ENCODE measurements around the gene CELF4.

CELF4 gene

GRCh38 chr18:37254973-37255372, 310.6 kb downstream of the CELF4 start:
- DNase-seq (ENCODE audit: low read depth, low spot score), result no peak
- POLR2A ChIA-PET, result no interaction called here
- no peak overlapping the region for H3K4me3 ChIP-seq (ENCODE audit: low read depth, low read length)
- no peak for TF ChIP-seq CTCF (IDR thresholded peaks at IDR 0.05; ENCODE audit: insufficient read depth, low read length, missing control alignments)
- CTCF ChIA-PET, result no interaction called here

GRCh38 chr18:37254236-37254754, 311.3 kb downstream of the CELF4 start:
- CTCF ChIA-PET, result no interaction called here
- no peak for DNase-seq (ENCODE audit: low read depth, low spot score)
- no peak for TF ChIP-seq CTCF (IDR thresholded peaks at IDR 0.05; ENCODE audit: insufficient read depth, low read length, missing control alignments)
- POLR2A ChIA-PET, result no interaction called here
- peak overlapping the region; percentile 20; the same call in 1 of the 2 replicates for H3K4me3 ChIP-seq (ENCODE audit: low read depth, low read length)

GRCh38 chr18:37253394-37254235, 312.0 kb downstream of the CELF4 start:
- no peak for TF ChIP-seq CTCF (IDR thresholded peaks at IDR 0.05; ENCODE audit: insufficient read depth, low read length, missing control alignments)
- POLR2A ChIA-PET, result no interaction called here
- CTCF ChIA-PET, result no interaction called here
- peak overlapping the region; percentile 41 for H3K4me3 ChIP-seq (ENCODE audit: low read depth, low read length)
- no peak for DNase-seq (ENCODE audit: low read depth, low spot score)

GRCh38 chr18:37252854-37253393, 312.7 kb downstream of the CELF4 start:
- DNase-seq (ENCODE audit: low read depth, low spot score), result no peak
- POLR2A ChIA-PET, result no interaction called here
- CTCF ChIA-PET, result no interaction called here
- H3K4me3 ChIP-seq (ENCODE audit: low read depth, low read length), result no peak overlapping the region
- no peak for TF ChIP-seq CTCF (IDR thresholded peaks at IDR 0.05; ENCODE audit: insufficient read depth, low read length, missing control alignments)

GRCh38 chr18:37252342-37252741, 313.3 kb downstream of the CELF4 start:
- CTCF ChIA-PET, result no interaction called here
- DNase-seq (ENCODE audit: low read depth, low spot score), result no peak
- POLR2A ChIA-PET, result no interaction called here
- no peak overlapping the region for H3K4me3 ChIP-seq (ENCODE audit: low read depth, low read length)
- no peak for TF ChIP-seq CTCF (IDR thresholded peaks at IDR 0.05; ENCODE audit: insufficient read depth, low read length, missing control alignments)

DNA sequence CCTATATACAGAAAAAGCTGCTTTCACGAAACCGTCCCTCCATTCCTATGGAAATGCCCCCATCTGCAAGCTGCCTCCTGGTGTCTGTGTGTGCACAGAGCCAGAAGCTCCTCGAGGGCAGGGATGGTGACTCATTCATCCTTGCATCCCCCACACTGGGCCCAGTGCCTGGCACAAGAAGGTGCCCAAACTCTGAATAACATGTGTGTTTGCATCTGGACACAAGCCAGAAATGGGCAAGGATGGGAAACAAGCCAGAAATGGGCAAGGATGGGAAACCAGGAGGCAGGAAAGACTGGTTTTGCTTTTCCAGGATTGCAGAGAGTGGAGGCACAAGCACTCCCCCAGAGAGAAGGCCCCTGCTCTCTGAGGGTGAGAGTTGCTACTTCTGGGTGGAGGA, 313.9 kb downstream of the CELF4 start:
- no peak overlapping the region for H3K4me3 ChIP-seq (ENCODE audit: low read depth, low read length)
- no peak for TF ChIP-seq CTCF (IDR thresholded peaks at IDR 0.05; ENCODE audit: insufficient read depth, low read length, missing control alignments)
- no peak for DNase-seq (ENCODE audit: low read depth, low spot score)
- POLR2A ChIA-PET, result no interaction called here
- CTCF ChIA-PET, result no interaction called here

Data from AG04449 (cell line).